Measurements from ENCODE around the gene STX3.
"Not testable (repeated sequence)": the region's sequence is repeated elsewhere in the genome, so short reads cannot be mapped to it uniquely, and the experiment has no call there.

STX3 gene

DNA sequence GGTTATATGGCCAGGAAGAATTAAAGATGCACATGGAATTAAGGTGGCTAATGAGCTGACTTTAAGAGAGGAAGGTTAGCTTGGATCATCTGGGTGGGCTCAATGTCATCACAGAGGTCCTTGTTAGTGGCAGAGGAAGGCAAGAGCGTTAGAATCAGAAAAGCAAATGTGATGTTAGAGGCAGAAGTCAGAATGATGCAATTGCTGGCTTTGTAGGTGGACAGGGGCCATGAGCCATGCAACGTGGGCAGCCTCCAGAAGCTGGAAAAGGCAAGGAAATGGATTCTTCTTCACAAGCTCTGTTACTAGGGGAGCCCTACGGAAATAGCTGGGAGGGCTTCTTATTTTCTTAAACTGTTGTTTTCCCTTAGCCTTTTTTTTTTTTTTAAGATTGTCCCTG lies 92.5 kb downstream of the STX3 start:
- DNase-seq, result no peak

DNA sequence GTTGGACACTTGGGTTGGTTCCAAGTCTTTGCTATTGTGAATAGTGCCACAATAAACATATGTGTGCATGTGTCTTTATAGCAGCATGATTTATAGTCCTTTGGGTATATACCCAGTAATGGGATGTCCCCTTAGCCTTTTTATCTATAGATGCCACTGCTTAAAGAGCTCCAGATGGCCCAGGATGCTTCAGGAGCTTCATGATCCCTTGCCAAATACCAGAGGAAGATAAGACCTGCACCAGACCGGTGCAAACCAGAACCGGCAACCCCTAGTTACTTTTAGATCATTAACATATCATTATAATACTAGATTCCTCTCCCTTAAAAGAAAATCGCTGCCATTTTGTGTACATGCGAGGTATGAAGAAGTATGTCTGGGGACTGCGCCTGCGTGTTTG lies 93.3 kb downstream of the STX3 start:
- not testable (repeated sequence) for DNase-seq

DNA sequence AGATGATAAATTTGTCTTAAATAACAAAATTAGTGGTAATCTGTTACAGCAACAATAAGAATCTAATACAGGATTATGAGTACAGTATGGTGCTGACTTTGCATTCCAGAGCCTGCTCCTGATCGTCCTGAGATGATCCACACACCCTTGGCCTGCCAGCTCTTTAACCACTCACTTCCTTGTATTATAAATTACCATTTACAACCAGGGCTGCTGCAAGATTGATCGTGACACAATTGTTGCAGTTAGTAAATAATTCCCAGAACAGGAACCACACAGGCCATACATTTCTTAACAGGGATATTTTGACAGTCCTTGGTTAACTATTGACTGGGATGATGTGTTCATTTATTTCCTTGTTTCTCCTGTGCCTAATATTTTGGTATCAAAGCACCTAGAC lies 94.0 kb downstream of the STX3 start:
- no peak for DNase-seq

DNA sequence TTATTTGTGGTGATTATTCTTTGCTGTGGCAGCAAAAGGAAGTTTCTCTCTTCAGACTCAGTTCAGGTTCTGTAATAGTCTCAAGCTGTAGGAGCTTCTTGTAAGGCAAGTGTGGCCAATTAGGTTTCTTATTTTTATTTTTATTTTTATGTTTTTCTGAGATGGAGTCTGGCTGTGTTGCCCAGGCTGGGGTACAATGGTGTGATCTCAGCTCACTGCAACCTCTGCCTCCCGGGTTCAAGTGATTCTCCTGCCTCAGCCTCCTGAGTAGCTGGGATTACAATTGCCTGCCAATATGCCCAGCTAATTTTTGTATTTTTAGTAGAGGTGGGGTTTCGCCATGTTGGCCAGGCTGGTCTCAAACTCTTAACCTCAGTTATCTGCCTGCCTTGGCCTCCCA lies 94.4 kb downstream of the STX3 start:
- not testable (repeated sequence) for DNase-seq

DNA sequence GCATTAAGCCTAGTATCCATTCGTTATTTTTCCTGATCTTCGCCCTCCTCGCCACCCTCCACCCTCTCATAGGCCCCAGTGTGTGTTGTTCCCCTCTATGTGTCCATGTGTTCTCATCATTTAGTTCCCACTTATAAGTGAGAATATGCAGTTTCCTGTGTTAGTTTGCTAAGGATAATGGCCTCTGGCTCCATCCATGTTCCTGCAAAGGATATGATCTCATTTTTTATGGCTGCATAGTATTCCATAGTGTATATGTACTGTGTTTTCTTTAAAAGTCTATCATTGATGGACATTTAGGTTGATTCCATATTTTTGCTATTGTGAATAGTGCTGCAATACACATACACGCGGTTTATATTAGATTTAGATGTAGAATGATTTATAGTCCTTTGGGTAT lies 96.2 kb downstream of the STX3 start:
- not testable (repeated sequence) for DNase-seq

DNA sequence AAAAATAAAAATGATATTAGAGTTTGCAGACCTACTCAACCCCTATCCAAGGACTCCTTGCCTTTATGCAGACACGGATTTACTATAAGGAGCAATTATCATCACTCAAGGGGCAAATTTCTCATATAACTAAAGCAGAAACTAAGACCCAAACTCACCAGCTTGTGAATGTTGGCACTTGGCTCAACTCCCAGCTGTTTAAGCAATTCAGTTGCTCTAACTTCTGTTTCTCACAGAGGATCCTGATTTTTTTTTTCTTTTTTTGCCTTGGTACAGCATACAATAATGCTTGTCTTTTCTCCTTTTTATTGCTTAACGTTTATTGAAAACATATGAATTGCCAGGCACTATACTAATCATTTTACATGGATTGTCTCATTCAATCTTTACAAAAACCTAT lies 99.7 kb downstream of the STX3 start:
- DNase-seq, result no peak

Measured in GDM1 (cell line).